ENCODE data around the gene PTPRC.

Gene PTPRC

DNA sequence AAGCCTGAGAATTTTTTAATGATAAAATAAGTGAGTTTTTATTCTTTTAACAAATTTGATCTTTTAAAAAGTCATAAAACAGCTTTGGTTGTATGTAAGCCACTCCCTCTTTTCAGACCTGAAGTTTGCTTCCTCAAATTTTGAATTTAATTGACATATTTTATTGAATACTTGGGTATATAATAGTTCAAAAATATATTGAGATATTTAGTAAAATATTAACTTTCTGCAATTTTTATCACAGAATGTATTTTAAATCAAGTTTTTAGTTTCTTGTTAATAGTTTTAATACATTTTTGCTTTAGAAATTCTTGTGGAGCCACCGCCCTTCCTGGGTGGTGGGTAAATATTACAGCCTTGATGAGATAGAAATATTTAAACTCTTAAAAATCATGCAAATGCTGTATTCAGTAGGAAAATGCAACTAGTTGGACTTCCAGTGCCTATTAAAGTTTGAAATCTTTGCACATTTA is 867 bp downstream of the PTPRC start:
- DNase-seq = no peak
- in situ Hi-C loops (cut with HindIII; ENCODE audit: low pct_ligation_motif_present, low pct_unique_long_range_greater_than_20kb, low sequenced_read_pairs) = no loop called here

DNA sequence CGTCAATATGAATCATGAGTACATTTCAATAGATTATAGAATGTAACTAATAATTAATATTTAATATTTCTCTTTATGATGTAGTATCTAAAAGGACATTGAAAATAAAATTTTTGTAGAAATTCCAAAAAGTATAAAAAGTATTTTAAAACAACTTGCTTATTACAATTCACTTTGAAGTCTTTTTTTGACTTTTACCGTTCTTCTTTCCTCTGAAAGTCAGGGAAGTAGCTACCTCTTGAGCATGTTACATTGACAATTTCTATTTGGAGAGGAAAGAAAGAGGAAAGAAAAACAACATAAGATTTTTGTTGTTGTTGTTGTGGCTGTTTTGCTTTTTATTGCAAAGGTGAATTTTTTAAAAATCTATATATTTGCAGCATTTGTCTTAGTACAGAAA is 1.3 kb downstream of the PTPRC start:
- in situ Hi-C loops (cut with HindIII; ENCODE audit: low pct_ligation_motif_present, low pct_unique_long_range_greater_than_20kb, low sequenced_read_pairs) = no loop called here
- DNase-seq = no peak

DNA sequence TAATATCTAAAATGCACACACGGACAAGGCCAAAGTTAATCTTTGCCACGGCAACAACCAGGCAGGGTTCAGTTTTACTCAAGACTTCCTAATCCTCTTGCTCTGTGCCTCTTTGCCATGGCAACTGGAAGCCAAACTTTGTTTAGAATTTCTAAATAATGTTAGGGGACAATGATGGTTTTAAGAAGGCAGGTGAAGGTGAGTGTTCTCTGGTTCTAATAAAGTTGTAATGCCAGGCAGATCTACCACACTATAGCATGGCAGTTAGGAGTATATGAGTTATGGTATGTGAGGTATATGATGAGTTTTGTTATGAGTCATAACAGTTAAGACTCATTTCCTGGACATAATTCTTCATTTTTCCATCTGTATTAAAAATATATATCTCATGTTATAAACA is 2.7 kb downstream of the PTPRC start:
- in situ Hi-C loops (cut with HindIII; ENCODE audit: low pct_ligation_motif_present, low pct_unique_long_range_greater_than_20kb, low sequenced_read_pairs) = no loop called here
- DNase-seq = no peak

DNA sequence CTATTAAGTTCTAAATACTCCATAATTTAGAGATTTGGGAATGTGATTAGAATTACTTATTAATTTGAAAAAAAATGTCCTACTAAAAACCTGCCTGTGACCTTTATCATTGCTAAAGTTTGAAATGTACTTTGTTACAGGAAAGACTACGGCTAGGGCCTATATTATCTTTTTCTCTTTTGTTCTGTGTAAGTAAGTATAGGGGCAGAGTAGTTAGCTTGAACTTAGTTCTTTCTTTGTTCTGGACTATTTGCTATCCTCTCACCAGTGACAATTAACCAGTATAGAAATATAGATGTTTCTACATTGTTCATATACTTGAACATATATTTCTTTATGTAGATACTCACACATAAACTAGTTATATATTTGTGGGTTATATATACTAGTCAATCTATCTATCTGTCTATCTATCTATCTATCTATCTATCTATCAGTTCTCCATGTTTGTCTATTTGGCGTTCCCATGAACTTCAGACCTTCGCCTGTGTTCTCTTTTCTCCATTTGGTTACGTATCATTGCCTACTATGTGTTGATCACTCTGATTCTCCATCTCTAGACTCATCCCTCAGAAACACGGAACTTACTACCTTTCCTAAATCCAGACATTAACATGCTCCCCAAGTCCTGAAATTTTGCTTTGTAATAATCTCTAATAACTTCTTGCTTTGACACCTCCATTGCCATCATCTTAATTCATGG is 3.3 kb downstream of the PTPRC start:
- in situ Hi-C loops (cut with HindIII; ENCODE audit: low pct_ligation_motif_present, low pct_unique_long_range_greater_than_20kb, low sequenced_read_pairs) = no loop called here
- no peak for DNase-seq

DNA sequence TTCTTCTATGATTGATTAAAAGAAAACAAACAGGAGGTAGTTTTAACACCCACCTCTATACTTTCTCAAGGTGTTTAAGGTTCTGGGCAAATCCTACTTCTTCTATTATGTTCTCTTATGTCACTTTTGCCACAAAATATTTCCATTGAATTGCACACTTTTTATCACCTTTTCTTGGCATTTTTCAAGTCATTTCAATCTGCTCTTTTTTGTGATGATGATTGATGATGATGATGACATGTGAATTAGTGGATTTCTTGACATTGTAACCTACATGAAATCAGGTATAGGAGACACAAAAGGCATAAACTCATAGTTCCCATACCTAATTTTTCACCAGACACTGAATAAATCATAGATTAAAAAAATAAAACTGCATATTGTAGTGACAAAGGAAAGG is 4.1 kb downstream of the PTPRC start:
- in situ Hi-C loops (cut with HindIII; ENCODE audit: low pct_ligation_motif_present, low pct_unique_long_range_greater_than_20kb, low sequenced_read_pairs) = no loop called here

DNA sequence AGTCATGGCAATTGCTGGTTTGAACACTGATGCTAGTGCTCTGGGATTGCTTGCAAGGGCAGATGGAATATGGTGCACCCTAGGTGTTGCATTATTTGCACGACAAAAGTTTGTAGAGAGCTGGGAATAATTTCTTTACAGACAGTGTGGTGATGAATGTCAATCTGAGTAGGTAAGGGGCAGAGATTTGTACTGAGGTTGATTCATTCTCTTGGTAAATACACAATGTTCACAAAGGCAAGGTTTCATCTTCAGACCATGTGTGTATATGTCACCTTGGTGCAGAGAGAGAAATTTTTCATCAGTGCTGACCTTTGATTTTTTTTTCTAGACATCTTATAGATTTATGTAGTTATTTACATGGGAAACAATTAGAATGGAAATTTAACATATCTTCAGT is 5.0 kb downstream of the PTPRC start:
- no peak for DNase-seq
- in situ Hi-C loops (cut with HindIII; ENCODE audit: low pct_ligation_motif_present, low pct_unique_long_range_greater_than_20kb, low sequenced_read_pairs) = no loop called here

More for the DNA sequence above, 4.1 kb downstream of the PTPRC start:
- no peak for DNase-seq

DNA sequence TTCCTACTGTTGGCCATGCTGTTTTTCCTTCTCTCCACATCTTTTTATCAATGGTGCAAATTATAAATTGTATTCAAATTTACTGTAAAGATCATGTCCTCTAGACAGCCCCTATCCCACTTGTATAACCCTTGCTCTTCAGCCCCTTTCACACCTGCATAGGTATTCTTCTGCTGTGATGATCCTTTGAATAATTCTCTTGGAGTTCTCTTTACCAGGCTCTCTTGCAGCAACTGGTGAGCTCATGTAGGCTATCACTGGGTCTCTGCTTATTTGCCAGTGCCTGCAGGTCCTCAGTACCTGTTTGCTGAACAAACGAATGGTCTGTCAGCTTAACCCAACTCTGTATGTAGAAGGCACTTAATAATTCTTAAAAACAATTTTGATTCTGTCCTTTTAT is 8.2 kb downstream of the PTPRC start:
- in situ Hi-C loops (cut with HindIII; ENCODE audit: low pct_ligation_motif_present, low pct_unique_long_range_greater_than_20kb, low sequenced_read_pairs) = no loop called here
- no peak for DNase-seq

DNA sequence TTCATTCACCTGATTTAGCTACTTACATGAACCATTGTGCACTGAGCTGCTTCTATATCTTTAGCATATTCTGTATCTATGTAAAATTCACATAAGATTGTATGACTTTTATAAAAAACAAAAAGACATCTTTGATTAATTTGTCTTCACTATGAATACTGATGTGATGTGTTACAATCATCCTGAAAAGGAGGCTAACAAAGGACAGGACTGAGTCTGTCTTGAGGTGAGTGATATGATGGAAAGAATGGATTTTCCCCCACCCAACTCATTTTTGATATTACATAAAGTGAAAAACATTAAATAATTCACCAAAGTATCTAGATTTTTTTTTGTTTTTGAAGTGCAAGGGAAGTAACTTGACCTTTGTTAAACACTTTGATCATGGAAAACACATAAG is 9.8 kb downstream of the PTPRC start:
- in situ Hi-C loops (cut with HindIII; ENCODE audit: low pct_ligation_motif_present, low pct_unique_long_range_greater_than_20kb, low sequenced_read_pairs) = no loop called here
- DNase-seq = no peak

DNA sequence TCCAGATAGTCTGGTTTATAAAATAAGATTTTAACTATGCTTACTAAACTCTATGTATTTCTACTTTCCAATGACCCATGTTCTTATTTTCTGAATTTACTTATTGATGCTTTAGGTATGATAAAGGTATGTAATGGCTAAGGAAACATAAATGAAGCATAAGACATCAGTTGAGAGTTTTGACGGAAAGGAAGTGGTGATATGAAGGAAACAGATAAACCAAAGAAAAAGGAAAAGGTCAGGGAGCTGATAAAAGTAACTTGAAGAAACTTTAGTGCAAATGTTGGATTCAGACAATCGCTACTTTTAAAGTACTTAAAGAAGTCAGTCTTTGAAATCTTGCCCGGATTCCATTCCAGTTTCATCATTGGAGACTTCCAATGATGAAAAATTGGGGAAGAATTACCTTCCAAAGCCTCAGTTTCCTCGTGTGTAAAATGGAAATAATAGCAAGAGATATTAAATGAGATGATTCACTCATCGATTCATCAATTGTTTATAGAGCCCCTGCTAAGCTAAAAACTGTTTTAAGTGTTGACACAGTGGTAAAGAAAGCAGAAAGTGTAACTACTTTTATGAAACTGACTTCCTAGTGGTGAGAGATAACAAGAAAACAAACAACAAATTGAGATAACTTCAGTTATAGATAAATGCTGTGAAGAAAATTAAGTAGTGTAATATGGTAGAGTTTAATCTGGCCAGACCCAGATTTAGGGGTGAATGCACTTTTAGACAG is 10.6 kb downstream of the PTPRC start:
- in situ Hi-C loops (cut with HindIII; ENCODE audit: low pct_ligation_motif_present, low pct_unique_long_range_greater_than_20kb, low sequenced_read_pairs) = no loop called here
- no peak for DNase-seq

DNA sequence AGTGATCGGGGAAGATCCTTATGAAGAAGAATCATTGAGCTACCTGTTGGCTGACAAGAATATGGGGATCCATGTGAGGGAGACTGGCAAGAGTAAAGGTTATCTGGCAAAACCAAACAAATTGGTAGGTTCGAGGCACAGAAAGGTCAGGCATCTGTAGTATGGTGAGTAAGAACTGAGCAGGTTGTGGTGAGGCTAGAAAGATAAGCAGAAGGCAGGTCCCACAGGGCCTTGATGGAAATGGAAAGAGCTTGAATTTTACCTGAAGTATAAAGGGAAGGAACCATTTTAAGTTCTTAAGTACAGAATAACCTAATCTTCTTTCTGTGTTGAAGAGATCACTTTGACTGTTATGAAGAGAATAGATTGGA is 11.1 kb downstream of the PTPRC start:
- in situ Hi-C loops (cut with HindIII; ENCODE audit: low pct_ligation_motif_present, low pct_unique_long_range_greater_than_20kb, low sequenced_read_pairs) = no loop called here

DNA sequence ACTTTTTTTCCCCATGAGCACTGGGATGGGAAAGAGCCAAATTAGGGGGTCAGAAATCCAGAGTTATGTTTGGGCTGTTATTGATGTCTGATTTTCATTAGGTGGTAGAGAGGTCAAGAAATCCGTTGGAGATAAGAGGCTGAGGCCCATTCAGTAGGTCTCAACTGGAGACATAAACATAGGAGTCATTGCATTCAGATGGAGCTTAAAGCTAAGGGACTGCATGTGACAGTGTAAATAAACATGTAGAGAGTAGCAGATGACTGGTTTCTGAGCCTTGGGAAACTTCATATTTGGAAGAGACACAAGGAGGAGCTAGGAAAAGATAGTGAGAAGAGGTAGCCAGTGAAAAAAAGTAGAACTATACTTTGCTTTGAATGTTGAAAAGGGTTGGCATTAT is 11.7 kb downstream of the PTPRC start:
- no peak for DNase-seq
- in situ Hi-C loops (cut with HindIII; ENCODE audit: low pct_ligation_motif_present, low pct_unique_long_range_greater_than_20kb, low sequenced_read_pairs) = no loop called here

More for the DNA sequence above, 11.1 kb downstream of the PTPRC start:
- no peak for DNase-seq

DNA sequence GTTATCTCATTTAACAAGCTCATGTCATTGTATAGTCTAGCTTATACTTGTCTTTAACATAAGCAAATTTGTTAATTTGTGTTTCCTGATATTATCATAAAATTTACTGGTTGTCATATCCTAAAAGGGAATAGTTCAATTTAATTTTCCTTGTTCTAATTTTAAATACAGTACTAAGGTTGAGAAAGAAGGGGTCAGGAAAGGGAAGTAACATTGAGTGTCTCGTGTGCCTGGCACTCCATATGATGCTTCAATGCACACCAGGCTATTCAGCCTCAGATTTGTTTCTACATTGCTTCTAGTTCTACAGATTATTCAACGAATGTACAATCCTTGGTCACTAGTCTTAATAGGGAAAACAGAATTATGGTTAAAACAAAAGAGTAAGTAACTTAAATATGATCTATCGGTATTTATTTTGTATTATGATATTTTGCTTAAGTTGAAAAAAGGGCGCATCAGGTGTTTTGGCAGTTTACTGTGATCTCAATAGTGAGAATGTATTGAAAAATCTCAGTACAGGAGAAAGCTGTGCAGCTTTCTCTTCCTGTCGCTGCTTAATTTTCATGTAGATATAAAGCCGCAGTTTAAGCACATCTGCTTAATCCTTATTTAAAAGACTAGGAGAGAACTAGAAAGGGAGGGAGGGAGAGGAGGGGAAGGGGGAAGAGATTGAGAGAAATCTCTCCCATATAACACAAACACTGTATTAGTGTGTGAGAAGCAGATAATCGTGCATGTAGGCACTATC is 13.0 kb downstream of the PTPRC start:
- no peak for DNase-seq
- in situ Hi-C loops (cut with HindIII; ENCODE audit: low pct_ligation_motif_present, low pct_unique_long_range_greater_than_20kb, low sequenced_read_pairs) = no loop called here

DNA sequence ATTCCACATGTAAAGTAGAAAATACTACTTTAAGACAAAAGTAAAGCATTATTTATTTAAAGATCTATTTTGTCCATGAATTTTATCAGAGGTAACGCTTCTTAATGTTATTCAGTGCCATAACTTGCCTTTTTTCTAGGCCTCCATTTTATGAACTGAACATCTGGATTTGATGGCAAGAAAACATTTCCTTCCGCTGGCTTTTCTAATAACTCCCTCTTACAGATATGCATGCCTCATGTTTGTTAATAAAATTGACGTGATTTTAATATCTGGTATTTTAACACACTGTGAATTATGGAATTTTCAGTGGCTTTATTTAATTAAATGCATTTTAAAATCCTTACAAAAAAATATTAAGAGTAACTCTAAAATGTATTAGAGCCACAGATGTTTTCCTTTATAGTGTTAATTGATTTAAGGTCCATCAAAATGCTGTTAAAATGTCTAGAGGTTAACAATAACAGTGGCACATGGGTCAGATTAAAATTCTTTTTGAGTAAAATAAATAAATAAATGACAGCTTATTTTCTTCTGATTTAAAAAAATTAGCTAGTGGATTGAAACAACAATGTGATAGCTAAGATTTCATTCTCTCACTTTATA is 15.1 kb downstream of the PTPRC start:
- in situ Hi-C loops (cut with HindIII; ENCODE audit: low pct_ligation_motif_present, low pct_unique_long_range_greater_than_20kb, low sequenced_read_pairs) = no loop called here

DNA sequence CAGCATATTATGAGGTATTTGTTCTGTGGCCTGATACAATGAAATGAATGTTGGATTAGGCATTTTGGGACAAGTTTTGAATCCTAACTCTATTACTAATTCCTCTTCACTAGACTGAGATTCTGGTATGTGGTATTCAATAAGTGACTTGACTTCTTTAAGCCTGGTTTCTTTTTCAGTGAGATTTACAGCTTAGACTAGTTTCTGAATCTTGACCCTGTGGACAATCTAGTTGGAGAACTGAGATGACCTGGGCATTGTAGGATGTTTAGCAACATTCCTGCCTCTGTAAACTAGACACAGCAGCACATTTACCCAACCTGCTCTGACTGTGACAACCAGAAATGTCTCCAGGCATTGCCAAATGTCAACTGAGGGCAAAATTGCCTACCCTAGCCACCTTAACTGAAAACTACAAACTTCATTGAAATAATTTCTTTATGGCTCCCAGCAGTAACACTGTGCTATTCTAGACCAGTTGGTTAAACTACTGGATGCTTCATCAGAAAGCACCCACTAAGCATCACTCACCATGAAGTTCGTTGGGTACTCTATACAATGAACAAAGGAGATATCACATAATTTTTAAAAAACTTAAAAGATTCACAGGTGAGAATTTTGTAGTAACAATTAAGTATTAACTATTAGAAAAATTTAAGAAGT is 16.8 kb downstream of the PTPRC start:
- peak; percentile 22 for DNase-seq
- in situ Hi-C loops (cut with HindIII; ENCODE audit: low pct_ligation_motif_present, low pct_unique_long_range_greater_than_20kb, low sequenced_read_pairs) = no loop called here

More for the DNA sequence above, 15.1 kb downstream of the PTPRC start:
- DNase-seq = no peak

DNA sequence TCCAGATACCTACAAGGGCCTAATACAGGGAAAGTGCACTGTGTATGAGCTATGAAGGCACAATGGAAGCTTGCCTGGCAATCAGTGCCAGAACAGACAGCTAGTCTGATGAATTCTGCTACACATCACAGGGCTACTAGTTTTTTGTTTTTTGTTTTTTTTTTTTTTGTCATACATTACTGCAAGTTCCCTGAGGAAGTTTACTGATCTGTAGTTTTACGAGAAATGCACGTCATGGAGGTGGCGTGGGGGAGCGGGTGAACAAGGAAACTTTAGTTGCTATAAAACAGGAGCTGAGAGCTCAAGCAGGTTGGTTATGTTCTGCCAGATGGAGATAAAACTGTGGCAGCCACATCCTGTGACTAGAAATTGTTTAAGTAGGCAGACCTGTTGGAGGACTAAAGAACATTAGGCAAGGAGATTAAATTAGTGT is 17.7 kb downstream of the PTPRC start:
- in situ Hi-C loops (cut with HindIII; ENCODE audit: low pct_ligation_motif_present, low pct_unique_long_range_greater_than_20kb, low sequenced_read_pairs) = no loop called here
- DNase-seq = no peak

DNA sequence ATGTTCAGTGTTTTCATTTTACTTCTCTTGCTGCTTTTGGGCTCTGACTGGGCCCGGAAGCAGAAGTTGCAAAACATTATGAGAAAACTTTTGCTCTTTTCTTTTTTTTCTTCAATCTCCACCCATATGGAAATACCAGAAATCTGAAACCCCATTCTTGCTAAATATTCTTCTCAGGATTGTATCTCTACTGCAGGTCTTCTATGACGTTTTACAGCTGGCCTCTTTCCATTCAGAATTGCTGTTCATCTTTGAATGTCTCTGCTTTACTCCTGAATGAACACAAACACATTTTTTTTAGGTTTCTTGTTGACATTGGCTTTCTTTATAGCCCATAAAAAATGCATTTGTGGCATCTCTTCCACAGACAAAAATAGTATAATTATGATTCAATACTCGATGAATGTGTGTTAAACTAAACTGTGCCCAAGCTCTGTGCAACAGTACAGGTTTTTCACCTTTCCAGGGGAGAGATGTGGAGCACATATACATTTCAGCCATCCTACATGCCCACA is 18.8 kb downstream of the PTPRC start:
- in situ Hi-C loops (cut with HindIII; ENCODE audit: low pct_ligation_motif_present, low pct_unique_long_range_greater_than_20kb, low sequenced_read_pairs) = no loop called here
- DNase-seq = no peak

DNA sequence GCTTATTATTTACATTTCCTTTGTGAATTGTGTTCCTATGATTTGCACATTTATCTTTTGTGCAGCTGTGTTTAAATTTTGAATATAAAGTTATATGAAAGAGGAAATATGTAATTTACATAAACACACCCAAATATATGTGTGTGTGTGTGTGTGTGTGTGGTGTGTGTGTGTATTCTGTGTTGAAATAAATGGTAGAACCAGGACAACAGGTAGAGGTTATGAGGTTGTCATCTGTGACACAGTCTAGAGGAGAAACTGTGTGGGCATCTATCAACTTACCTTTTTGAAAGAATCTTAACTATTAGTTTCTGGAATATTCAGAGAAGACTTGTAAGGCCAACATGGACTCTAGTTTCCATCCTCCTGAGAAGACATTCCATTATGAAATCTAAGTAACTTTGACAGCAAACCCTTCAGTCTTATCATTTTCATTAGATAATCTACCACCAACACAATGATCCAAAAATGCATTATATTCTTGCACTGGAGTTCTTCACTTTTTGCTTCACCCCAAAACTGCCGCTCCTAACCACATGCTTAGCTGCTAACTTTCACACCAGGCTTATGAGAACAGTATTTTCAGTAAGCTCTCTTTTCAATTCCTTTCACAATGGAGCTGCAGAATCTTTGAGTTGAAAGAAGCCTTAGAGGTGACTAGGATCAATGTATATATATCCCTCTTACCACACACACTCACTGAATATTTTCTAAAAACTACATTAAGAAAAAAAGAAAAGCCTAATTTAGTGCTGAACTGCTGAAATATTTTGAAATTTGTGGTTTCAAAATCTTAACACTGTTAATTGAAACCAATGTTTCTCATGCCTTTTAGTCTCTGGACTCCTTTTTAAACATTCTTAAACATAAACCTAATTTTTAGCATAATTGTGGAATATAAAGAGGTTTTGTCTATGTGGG is 21.8 kb downstream of the PTPRC start:
- in situ Hi-C loops (cut with HindIII; ENCODE audit: low pct_ligation_motif_present, low pct_unique_long_range_greater_than_20kb, low sequenced_read_pairs) = no loop called here
- no peak for DNase-seq
